ENCODE results near the gene ZIC5.

- TF ChIP-seq CTCF (IDR thresholded peaks at IDR 0.05; ENCODE audit: insufficient read depth, low read depth, low read length) (no peak), EZH2 (IDR thresholded peaks at IDR 0.05; ENCODE audit: insufficient read depth, low read length) (no peak)
These were observed 15.7 kb downstream of the ZIC5 start for GRCh38 chr13:99955747-99956472.
